Forelimb muscle (tissue), 1 donor: ENCODE data around the gene FAM229B. TPM values are rescaled to one million over a fixed set of nuclear protein-coding genes. Genes with fewer than 3 reads are reported as not detected.

Experiments
- DNase-seq: peaks from one replicate; pipeline ENCODE4 v3.0.0-alpha.2; 2013; ENCODE audit warnings: low read depth
- polyA plus RNA-seq: library from polyadenylated mRNA; unstranded; fragments of 120-200 nt; gene quantifications from one replicate; pipeline ENCODE4 v1.2.1, GENCODE V29; 2013; ENCODE audit not compliant: insufficient read length

The FAM229B gene
- polyA plus RNA-seq, 1 donor, result 19.8 TPM

DNA sequence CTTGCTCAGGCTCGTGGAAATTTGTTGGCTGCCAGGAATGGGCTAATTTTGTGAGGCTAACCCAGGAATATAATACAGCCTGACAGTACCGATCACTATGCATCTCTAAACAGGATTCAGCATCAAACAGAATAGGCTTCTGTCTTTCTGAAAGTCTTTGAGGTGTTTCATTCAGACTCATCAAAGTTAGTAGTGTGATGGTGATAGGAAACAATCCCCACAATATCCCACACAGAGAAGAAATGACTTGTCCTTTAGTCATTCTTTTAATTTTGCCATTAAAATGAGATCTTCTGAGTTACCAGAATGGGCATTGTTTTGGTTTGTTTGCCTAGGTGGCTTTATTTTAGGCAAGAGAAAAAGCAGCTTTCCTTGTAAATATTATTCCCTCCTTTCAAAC, 54.3 kb downstream of the FAM229B start:
- DNase-seq, result no peak

DNA sequence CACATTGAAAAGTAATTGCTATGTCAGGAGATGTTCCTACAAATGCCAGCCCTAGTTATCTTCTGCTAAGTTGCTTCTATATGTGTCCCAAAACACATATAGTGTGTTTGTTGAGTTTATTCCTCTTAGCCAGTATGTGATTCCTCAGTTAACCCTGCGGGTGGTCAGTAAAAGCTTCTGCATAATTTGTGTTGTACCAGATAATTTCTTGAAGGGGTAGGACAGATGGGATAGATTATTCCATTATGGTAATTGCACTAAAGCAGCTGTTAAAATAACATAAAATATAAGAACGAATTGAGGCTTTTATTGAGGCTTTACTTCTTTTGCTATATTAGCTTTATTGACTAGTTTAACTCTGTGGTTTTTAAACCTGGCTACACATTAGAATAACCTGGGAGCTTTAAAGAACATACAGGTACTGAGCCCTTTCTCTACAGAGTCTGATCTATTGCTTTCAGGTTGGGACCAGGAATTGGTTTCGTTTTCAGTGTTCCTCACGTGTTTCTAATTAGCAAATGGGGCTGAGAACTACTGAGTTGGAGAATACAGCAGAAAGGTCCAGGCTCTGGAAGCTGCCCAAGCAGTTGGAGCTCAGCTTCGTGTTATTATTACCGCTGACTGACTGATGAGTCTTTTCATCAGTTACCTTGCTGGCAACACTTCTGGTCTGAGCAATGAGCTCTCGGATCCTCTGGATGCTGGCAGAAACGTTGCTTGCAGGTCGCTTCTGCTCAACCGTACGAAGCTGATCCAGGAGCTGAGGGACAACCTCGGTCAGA, 56.9 kb downstream of the FAM229B start:
- no peak for DNase-seq

DNA sequence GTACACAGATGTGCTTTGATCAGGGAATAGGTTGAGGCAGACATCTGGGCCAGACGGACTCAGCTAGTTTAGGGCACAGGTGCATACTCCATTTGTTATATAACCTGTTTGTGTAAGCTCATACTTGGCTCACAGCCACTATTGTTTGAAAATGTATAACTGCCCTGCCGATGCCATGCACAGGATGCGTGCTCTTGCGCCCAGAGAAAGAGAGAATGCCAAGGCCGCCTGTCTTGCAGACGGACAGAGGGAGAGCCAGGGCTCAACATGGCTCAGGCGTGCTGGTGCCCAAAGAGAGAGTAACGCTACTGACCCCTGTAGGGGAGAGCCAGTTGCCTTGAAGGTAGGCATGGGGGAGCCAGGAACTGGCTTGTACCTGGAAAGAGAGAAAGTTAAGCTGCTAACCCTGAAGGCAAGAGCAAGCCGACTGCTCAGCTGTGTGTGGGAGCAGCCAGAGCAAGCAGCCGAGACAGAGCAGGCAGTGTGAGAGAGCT, 57.7 kb downstream of the FAM229B start:
- no peak for DNase-seq

DNA sequence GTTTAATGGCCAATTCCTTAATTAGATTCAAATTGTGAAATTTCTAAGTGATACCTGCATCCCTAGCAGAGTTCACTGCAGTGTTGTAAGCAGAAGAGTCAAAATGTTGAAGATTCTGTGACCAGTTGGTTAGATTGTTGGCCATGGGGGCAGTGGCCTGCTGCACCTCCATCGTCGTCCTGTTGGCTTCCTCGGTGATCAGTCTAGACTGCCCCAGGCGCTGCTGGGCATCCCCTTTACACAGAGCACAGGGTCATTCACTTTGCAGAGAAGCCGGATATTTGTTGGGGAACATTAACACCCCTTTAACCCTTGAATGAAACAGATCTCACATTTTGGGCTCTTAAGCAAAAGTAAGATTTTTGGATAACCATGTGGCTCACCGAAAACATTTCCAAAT, 60.7 kb downstream of the FAM229B start:
- DNase-seq, result no peak

DNA sequence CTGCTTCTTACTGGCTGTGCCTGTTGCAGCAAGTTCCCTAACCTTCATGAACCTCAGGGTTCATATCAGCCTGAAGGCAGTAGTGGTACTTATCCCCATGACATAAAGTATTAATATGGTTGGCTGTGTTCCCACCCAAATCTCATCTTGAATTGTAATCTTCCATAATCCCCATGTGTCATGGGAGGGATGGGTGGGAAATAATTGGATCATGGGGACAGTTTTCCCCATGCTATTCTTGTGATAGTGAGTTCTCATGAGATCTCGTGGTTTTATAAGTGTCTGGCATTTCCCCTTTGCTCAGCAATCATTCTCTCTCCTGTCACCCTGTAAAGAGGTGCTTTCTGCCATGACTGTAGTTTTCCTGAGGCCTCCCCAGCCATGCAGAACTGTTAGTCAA, 61.8 kb downstream of the FAM229B start:
- DNase-seq, result no peak

DNA sequence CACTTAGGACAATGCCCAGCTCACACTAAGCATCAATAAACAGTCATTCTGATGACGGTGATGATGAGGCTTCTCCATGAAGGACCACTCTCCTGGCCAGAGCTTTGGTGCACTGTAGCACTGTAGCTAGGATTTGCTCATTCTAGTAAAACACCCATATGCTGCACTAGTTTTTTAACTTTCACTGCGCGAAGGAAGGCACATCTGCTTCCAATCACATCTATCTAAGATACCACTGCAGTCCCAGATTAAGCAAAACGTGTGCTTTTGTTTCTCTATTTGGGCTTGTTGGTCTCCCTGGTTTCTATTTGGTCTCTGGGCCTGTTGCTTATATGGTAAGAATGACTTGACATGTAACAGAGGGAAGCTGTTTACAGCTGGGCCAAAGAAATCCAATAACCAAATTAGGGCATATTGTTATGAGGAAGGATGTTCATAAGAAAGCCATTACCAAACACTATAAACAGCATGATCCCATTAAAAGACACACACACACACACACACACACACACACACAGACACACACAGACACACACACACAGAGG, 62.4 kb downstream of the FAM229B start:
- peak; percentile 35 for DNase-seq

DNA sequence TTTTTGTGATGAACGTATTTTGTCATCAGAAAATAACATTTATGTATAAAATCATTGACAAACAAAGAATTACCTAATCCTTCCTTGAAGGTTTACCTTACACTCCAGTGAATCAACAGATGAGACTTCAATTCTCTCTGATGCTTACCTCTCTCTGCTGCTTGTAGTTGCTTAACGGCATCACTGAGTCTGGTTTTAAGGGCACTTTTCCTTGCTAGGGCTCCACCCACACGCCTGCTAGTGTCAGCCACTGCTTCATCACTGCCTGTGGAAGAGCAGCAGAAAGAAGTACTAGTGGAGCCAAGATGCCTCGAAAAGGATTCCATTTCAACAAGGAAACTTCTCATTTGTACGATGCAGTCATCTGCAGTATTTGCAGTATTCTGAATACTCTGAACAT, 63.0 kb downstream of the FAM229B start:
- DNase-seq, result no peak

Other genes starting within 250 kb of the FAM229B start
- gene FYN, start 214.1 kb upstream of the FAM229B start, polyA plus RNA-seq, result 127 TPM
- 0.15 TPM for gene CCN6, start 33.5 kb upstream of the FAM229B start, polyA plus RNA-seq
- 20.7 TPM for gene TUBE1, start 109 bp upstream of the FAM229B start, polyA plus RNA-seq
- gene LAMA4, start 167.0 kb downstream of the FAM229B start, polyA plus RNA-seq, result 135 TPM